NCI-H446 (cell line): ENCODE data around the gene ARHGAP25.

Source experiments
- DNase-seq, 2 experiments: peaks; one replicate each; lab custom pipeline; 2025; lab: John Stamatoyannopoulos, UW

Gene ARHGAP25

GRCh38 chr2:68863996-68864395 lies 129.4 kb downstream of the ARHGAP25 start:
- no peak for DNase-seq

- no peak for DNase-seq
Observed at GRCh38 chr2:68865108-68865507, 130.5 kb downstream of the ARHGAP25 start.

GRCh38 chr2:68870215-68870614 lies 135.6 kb downstream of the ARHGAP25 start:
- DNase-seq, result no peak

GRCh38 chr2:68871159-68871764 lies 136.7 kb downstream of the ARHGAP25 start, which contains the start of gene BMP10:
TSS of gene BMP10 (minus strand) at chr2:68871397. CDS start at chr2:68871358, 39 bp downstream.
- no peak for DNase-seq
